HEK293 (cell line): ENCODE measurements around the gene TLE6.
A peak's percentile ranks its signal among the peaks of the same experiment; 100 is the strongest.

Source experiments
- CTCF ChIA-PET: fragments of 350-600 bp; formaldehyde crosslinking; extraction: SDS; loops from one replicate; lab custom pipeline; 2021; ENCODE audit warnings: antibody characterized with exemption; lab: Yijun Ruan, JAX
- POLR2A ChIA-PET: fragments of 300-600 bp; formaldehyde crosslinking; extraction: SDS; loops from one replicate; lab custom pipeline; 2020; ENCODE audit warnings: antibody characterized with exemption, inconsistent platforms; lab: Yijun Ruan, JAX
- H3K27ac ChIP-seq: fragments of 200-500 bp; sonication (Bioruptor generic); 2 replicates; pipeline ENCODE4 v1.5.1; 2014; ENCODE audit warnings: low read depth, low read length, control low read depth, inconsistent platforms; ENCODE audit errors: extremely low read depth
- H3K36me3 ChIP-seq, 2 experiments: fragments of 200-500 bp in 1 of 2; sonication (Bioruptor generic) in 1 of 2; 1 replicate in 1 of 2; 2 replicates in 1 of 2; pipeline ENCODE4 v1.5.1; 2014 to 2017; ENCODE audit warnings: inconsistent platforms in 2 of 2, low read length in 2 of 2; ENCODE audit not compliant: control insufficient read depth in 2 of 2, insufficient read depth in 1 of 2
- H3K4me1 ChIP-seq: fragments of 200-500 bp; sonication (Bioruptor generic); 2 replicates; pipeline ENCODE4 v1.5.1; 2014; ENCODE audit warnings: mild to moderate bottlenecking, low read length, inconsistent platforms; ENCODE audit not compliant: control insufficient read depth, insufficient read depth
- H3K4me3 ChIP-seq: 2 replicates; pipeline ENCODE4 v1.5.1; 2011; ENCODE audit warnings: low read depth, mild to moderate bottlenecking, control low read depth, low read length, moderate library complexity
- H3K9me3 ChIP-seq: fragments of 200-500 bp; sonication (Bioruptor generic); 2 replicates; pipeline ENCODE4 v1.5.1; 2014; ENCODE audit warnings: low read depth, low read length, inconsistent platforms; ENCODE audit not compliant: control insufficient read depth, insufficient read depth
- BCL11A ChIP-seq: fragments of 450-650 bp; formaldehyde crosslinking; IDR thresholded peaks from 2 replicates; pipeline ENCODE4 v1.5.1; 2016; ENCODE audit warnings: low read depth, missing biosample characterization, missing genetic modification characterization
- PRDM2 ChIP-seq: fragments of 450-650 bp; formaldehyde crosslinking; IDR thresholded peaks from 2 replicates; pipeline ENCODE4 v1.5.1; 2016; ENCODE audit warnings: missing biosample characterization, missing genetic modification characterization, borderline replicate concordance
- TCF7L2 ChIP-seq: IDR thresholded peaks from 2 replicates; pipeline ENCODE4 v1.6.1; 2011; ENCODE audit warnings: low read depth, mild to moderate bottlenecking, inconsistent platforms, low read length, moderate library complexity, borderline replicate concordance
- TRIM28 ChIP-seq: IDR thresholded peaks from 2 replicates; pipeline ENCODE4 v1.6.1; 2011; ENCODE audit warnings: low read length, control low read depth, borderline replicate concordance
- ZBTB17 ChIP-seq: fragments of 450-650 bp; formaldehyde crosslinking; IDR thresholded peaks from 2 replicates; pipeline ENCODE4 v1.5.1; 2016; ENCODE audit warnings: missing biosample characterization, missing genetic modification characterization
- ZBTB48 ChIP-seq: fragments of 450-650 bp; formaldehyde crosslinking; IDR thresholded peaks from 2 replicates; pipeline ENCODE4 v1.5.1; 2016; ENCODE audit warnings: missing biosample characterization, missing genetic modification characterization
- ZBTB8A ChIP-seq: fragments of 450-650 bp; formaldehyde crosslinking; IDR thresholded peaks from 2 replicates; pipeline ENCODE4 v1.5.1; 2016; ENCODE audit warnings: missing biosample characterization, missing genetic modification characterization
- ZNF121 ChIP-seq: fragments of 450-650 bp; formaldehyde crosslinking; IDR thresholded peaks from 2 replicates; pipeline ENCODE4 v1.5.1; 2016; ENCODE audit warnings: missing biosample characterization, missing genetic modification characterization
- ZNF157 ChIP-seq: fragments of 450-650 bp; formaldehyde crosslinking; IDR thresholded peaks from 2 replicates; pipeline ENCODE4 v1.5.1; 2016; ENCODE audit warnings: missing biosample characterization, missing genetic modification characterization
- ZNF175 ChIP-seq: fragments of 450-650 bp; formaldehyde crosslinking; IDR thresholded peaks from 2 replicates; pipeline ENCODE4 v1.5.1; 2016; ENCODE audit warnings: missing biosample characterization, missing genetic modification characterization
- ZNF18 ChIP-seq: fragments of 450-650 bp; formaldehyde crosslinking; IDR thresholded peaks from 2 replicates; pipeline ENCODE4 v1.5.1; 2016; ENCODE audit warnings: missing biosample characterization, missing genetic modification characterization
- ZNF292 ChIP-seq: fragments of 450-650 bp; formaldehyde crosslinking; IDR thresholded peaks from 2 replicates; pipeline ENCODE4 v1.5.1; 2016; ENCODE audit warnings: low read depth, missing biosample characterization, missing genetic modification characterization, borderline replicate concordance
- ZNF549 ChIP-seq: fragments of 450-650 bp; IDR thresholded peaks from 2 replicates; pipeline ENCODE4 v1.5.1; 2018; ENCODE audit warnings: missing biosample characterization, missing genetic modification characterization, mild to moderate bottlenecking, inconsistent platforms, moderate library complexity
- ZNF610 ChIP-seq: fragments of 450-650 bp; formaldehyde crosslinking; IDR thresholded peaks from 2 replicates; pipeline ENCODE4 v1.5.1; 2016; ENCODE audit warnings: missing biosample characterization, missing genetic modification characterization, borderline replicate concordance
- ZNF621 ChIP-seq: fragments of 450-650 bp; formaldehyde crosslinking; IDR thresholded peaks from 2 replicates; pipeline ENCODE4 v1.5.1; 2017; ENCODE audit warnings: missing biosample characterization, missing genetic modification characterization
- ZNF791 ChIP-seq: fragments of 450-650 bp; formaldehyde crosslinking; IDR thresholded peaks from 2 replicates; pipeline ENCODE4 v1.5.1; 2016; ENCODE audit warnings: missing biosample characterization, missing genetic modification characterization
- ZXDB ChIP-seq: fragments of 450-650 bp; formaldehyde crosslinking; IDR thresholded peaks from 2 replicates; pipeline ENCODE4 v1.5.1; 2016; ENCODE audit warnings: missing biosample characterization, missing genetic modification characterization

The TLE6 gene

GRCh38 chr19:2997720-2998119 is 20.4 kb downstream of the TLE6 start (continued):
- TF ChIP-seq PRDM2: no peak

GRCh38 chr19:2998642-2999041 is 21.3 kb downstream of the TLE6 start:
- POLR2A ChIA-PET: interaction anchor here (0.7 kb wide), 1 partner anchor 14 kb away, joined by 4 read pairs; no protein-coding TSS in a partner anchor
- TF ChIP-seq TRIM28 (no peak), ZNF621 (tag by site-specific recombination) (no peak), ZNF292 (tag by site-specific recombination) (no peak), ZNF791 (tag by site-specific recombination) (no peak), ZBTB48 (tag by site-specific recombination) (no peak), ZNF549 (tag by site-specific recombination) (no peak), ZBTB8A (tag by site-specific recombination) (no peak), BCL11A (tag by site-specific recombination) (no peak), ZBTB17 (tag by site-specific recombination) (no peak), ZNF157 (tag by site-specific recombination) (no peak), ZNF175 (no peak), ZNF610 (tag by site-specific recombination) (no peak), ZXDB (tag by site-specific recombination) (no peak), ZNF18 (tag by site-specific recombination) (no peak)
- TF ChIP-seq, all 188 proteins: peak for 0
- Histone ChIP-seq H3K27ac (no peak overlapping the region), H3K4me3 (no peak overlapping the region), H3K36me3 (no peaks in the 10 kb centered on the region), H3K4me1 (no peaks in the 10 kb centered on the region), H3K9me3 (no peaks in the 10 kb centered on the region)
- CTCF ChIA-PET: interaction anchor here (0.6 kb wide), 1 partner anchor 16 kb away, joined by 3 read pairs; no protein-coding TSS in a partner anchor

- no peak overlapping the region for H3K27ac ChIP-seq
- no peak overlapping the region for H3K4me3 ChIP-seq
- TF ChIP-seq TCF7L2: no peak
- peak; percentile 88 for TF ChIP-seq ZNF121 (tag by site-specific recombination)
- ChIA-PET POLR2A (interaction anchor here (0.7 kb wide), 1 partner anchor 21 kb away, joined by 8 read pairs; no protein-coding TSS in a partner anchor), CTCF (no interaction called here)
- no peaks in the 10 kb centered on the region for H3K9me3 ChIP-seq
- H3K36me3 ChIP-seq: no peaks in the 10 kb centered on the region
- no peaks in the 10 kb centered on the region for H3K4me1 ChIP-seq
Observed at GRCh38 chr19:3001235-3001800, 24.0 kb downstream of the TLE6 start.
